HG02973 (cell line): Measurements from ENCODE around the gene ALKAL2.
A peak's percentile ranks its signal among the peaks of the same experiment; 100 is the strongest.

Experiments
- ATAC-seq: cut with Tn5 transposase; IDR thresholded peaks from one replicate; pipeline ENCODE4 v1.9.1; 2021; ENCODE audit warnings: moderate library complexity; ENCODE audit not compliant: unreplicated experiment

ALKAL2 gene

DNA sequence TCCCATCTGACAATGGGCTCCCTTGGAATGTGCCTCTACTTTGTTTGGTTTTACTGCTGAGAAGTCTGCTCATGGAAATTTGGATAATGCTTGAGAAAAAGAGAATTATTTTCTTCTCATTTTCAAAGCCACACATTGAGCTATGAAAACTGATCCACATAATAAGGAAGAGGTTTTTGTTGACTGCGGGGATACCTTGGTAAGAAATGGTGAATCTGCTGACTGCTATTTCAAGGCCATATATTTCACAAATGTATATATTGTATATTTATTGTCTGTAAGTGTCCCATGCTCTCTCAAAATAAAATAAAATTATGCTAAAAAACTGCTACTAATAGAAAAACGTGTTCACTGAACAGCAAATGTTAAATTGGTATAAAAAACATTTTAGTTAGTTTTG is 39.2 kb downstream of the ALKAL2 start:
- no peak for ATAC-seq

DNA sequence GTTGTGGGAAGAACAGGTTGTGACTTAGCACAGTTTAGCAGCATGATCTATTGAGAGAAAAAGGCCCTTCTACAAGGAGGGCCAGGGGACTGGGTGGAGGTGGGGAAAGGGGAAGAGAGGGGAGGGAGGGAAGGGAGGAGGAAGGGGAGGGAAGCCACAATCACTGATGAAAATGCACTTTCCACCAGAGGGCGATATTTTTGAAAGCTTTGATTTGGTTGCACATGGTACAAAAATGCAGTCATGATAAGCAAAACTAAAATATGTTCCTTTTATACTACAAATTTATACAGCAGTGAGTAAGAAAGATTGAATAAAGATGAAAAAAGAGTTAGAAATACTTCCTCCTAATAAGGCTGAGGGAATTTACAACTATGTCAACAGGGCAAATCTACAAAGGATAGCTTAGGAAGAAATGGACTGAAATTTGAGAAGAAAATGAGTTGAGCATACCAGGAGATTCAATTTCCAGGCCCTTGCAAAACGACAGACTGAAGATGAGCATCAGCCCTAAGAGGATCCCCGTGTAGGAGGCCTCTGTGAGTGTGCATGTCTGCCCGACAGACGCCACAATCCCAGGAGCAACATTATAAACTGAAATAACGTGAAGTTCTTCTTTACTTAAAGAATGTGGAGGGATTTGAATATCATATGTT is 41.3 kb downstream of the ALKAL2 start:
- peak; percentile 82 for ATAC-seq

DNA sequence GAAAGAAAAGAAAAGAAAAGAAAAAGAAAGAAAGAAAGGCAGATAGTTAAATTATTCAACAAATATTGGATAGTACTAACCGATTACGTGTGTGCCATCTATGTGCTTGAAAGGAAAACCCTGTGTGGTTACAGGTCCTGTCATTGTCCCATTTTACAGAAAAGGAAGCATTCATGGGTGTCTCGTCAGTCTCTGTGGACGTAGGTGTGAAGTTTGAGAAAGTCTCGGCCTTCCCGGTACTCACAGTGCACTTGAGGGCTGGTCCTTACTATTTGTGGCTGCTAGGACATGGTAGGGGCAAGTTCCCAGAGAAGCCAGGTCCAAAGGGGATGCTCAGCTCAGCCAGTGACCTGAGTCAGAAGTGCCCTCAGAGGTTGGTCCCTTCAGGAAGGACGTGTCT is 43.3 kb downstream of the ALKAL2 start:
- ATAC-seq: no peak

DNA sequence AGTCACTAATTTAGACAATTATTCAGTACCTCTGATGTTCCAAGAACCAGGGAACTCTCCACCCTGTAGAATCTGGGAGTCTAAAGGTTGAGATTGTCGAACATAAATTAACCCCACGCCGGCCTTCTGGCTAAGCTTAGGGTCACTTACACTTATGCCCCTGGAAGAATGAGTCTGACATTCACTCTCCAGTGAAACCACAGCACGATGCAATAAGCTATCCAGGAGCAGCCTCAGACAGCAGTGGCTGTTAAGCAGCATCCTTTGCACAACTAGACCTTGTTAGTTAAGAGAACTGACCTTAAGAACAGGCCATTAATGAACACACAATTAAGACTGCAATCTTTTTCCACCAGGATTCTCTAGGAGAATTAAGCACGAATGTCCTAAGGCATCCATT is 49.0 kb downstream of the ALKAL2 start:
- no peak for ATAC-seq

DNA sequence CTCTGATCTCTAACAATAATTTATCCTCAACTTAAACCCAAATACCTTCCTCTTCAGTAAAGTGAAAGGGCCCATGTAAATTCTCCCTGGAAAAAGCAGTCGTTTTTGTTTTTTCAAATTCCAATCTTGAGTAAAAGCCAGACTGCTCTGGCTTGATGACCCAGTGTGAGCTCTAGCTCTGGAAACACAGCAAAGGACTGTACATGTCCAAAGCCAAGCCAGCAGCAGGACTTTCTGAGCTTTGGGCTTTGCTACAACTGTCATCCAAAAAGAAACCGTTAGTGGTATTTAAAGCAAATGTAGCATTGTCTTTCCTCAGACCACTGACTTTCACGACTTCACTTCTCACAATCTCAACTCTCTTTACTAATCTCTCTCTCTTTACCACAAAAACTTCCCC is 49.5 kb downstream of the ALKAL2 start:
- no peak for ATAC-seq

DNA sequence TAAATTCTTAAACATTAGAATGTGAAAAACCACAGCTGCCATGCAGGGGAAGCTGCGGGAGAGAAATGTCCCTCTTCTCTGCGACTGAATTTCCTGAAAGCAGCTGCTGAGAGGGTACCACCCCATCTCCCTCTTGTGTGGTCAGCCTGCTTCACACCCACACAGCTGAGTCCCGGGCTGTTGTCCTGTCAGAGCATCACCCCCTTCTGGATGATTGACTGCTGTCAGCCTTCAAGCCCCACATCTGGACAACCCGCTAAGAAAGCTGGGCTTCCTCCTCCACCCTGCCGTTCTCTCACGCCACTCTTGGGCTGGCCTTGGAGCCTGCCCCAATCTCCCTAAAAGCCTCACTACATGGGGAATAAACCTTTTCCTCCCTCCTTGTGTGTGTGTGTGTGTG is 50.0 kb downstream of the ALKAL2 start:
- no peak for ATAC-seq

DNA sequence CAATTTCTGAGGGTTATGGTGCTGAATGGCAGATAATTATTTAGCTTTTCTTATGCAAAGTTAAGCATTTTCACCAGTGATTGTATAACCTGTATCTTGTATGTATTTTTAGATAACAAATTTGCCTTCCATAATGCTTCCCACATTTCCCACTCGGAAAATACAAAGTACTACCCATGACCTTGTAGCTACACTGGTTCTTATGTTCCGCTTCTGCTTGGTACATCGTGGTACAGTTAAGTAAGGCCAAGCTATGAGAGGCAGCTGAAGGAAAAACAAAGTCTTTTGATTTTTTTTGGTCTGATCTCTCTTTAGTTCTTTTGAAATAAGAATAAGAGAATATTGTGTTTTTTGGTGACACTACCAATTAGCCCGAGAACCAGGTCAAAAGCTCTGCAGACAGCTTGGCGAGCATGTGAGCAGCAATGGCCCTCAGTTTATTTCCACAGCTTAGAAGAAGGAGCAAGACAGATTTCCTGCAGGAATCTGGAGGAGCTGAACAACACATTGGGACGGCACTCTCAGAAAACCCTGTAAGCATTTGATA is 50.8 kb downstream of the ALKAL2 start:
- no peak for ATAC-seq

DNA sequence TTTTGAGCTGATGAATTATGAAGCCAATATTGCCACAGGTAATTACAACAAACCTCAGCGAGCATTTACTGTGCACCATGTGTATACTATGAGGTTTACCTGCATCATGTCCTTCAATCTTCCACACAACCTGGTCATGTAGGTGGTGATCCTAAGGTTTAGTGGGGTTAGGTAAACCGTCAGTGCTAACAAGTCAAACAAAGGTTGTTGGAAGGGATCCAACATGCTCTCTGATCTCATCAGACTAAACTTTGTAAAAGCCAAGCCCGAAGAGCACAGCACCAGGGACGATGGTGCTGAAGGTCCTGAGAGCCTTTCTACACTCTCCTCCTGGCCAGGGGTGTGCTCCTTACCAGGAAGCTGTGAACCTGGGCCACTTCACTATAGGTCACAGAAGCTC is 53.5 kb downstream of the ALKAL2 start:
- ATAC-seq: no peak

DNA sequence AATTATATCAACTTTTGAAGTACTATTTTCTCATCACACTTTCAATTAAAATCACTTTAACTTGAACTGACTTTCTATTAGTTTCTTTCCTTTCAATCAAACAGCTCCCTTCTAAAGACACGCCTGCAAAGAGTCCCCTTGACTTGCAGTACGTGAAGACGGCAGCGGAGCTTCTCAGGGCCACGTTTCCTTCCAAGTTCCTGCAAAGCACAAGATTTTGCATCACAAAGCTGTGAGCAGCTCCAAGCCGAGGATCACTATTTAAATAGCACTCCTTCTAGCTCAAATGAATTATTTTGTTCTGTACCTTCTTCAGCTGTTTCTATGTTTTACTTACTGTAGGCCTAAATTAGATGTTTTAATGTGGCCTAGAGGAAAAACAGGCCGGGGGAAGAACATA is 54.9 kb downstream of the ALKAL2 start:
- ATAC-seq: no peak

DNA sequence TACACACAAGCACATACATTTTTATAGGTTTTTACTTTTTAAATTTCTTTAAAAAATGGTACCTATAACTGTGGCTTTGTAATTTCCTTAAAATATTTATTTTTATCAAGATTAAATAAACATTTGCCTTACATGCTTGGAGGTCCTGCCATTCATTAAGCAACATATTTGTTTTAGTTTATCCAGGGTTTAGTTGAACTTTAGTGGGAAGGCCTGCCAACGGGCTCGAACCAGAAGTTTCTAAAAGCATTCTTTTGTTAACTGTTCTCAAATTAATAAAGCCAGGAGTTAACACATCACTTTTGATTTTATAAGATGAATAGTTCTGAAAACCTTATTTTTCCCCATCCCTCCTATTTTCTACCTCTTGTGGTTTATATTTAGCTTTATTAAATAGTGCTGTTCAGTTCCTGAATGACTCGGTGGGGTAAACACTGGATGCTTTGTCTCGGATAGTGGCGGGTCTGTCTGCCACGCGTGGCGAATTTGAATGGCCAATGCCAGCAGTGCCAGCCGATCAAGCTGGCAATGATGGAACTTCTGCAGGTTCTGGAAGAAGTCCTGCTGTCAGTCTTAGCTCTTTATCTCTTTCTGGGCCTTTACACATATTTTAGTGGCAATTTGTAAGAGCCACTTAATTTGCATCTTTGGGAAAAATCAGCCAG is 56.2 kb downstream of the ALKAL2 start:
- no peak for ATAC-seq
